Omental fat pad (tissue), 4 donors: ENCODE data around the gene PDK3. TPM values are rescaled to one million over a fixed set of nuclear protein-coding genes. Genes with fewer than 3 reads are reported as not detected.

Experiments used
- ATAC-seq: fragments of 150-250 bp; one replicate; pipeline ENCODE4 v1.9.1; 2016; ENCODE audit warnings: mild to moderate bottlenecking, moderate library complexity; ENCODE audit not compliant: low FRiP score
- DNase-seq: peaks from one replicate; pipeline ENCODE4 v3.0.0-alpha.2; 2019; ENCODE audit warnings: low spot score
- CTCF ChIP-seq, 3 donors: fragments of 450-650 bp; IDR thresholded peaks; one replicate each; pipeline ENCODE4 v1.5.1; 2016 to 2017; ENCODE audit warnings: antibody characterized with exemption in 3 of 3, mild to moderate bottlenecking in 3 of 3, moderate library complexity in 2 of 3
- total RNA-seq, 4 donors: library from RNA; depleted of rRNA; stranded (reverse); fragments of >200 nt; gene quantifications; one replicate each; pipeline ENCODE4 v1.1.0, GENCODE V29; 2016

The PDK3 gene
- total RNA-seq, 4 donors from 2014 or later: 12.4 to 44.6 (median 16.6) TPM

- TF ChIP-seq CTCF (IDR thresholded peaks at IDR 0.05): no peak
- no peak for DNase-seq
- no peak for ATAC-seq
Observed at GRCh38 chrX:24485976-24486680, 21.0 kb downstream of the PDK3 start.

GRCh38 chrX:24487571-24487970 is 22.5 kb downstream of the PDK3 start:
- DNase-seq (no peak), ATAC-seq (no peak)
- no peak for TF ChIP-seq CTCF (IDR thresholded peaks at IDR 0.05)

- no peak for TF ChIP-seq CTCF (IDR thresholded peaks at IDR 0.05)
- ATAC-seq (no peak), DNase-seq (no peak)
Observed at GRCh38 chrX:24491741-24492140, 26.7 kb downstream of the PDK3 start.

GRCh38 chrX:24493740-24494581 is 28.9 kb downstream of the PDK3 start:
- no peak for DNase-seq
- no peak for TF ChIP-seq CTCF (IDR thresholded peaks at IDR 0.05)
- no peak for ATAC-seq

- ATAC-seq (peak; percentile 77), DNase-seq (no peak)
- no peak for TF ChIP-seq CTCF (IDR thresholded peaks at IDR 0.05)
Observed at GRCh38 chrX:24494647-24495075, 29.6 kb downstream of the PDK3 start.

- ATAC-seq: no peak
- no peak for TF ChIP-seq CTCF (IDR thresholded peaks at IDR 0.05)
- no peak for DNase-seq
Observed at GRCh38 chrX:24495700-24496099, 30.6 kb downstream of the PDK3 start.
